WI38 (cell line): ENCODE data around the gene DCUN1D1.
A peak's percentile ranks its signal among the peaks of the same experiment; 100 is the strongest.

Experiments used
- H3K4me3 ChIP-seq: 2 replicates; pipeline ENCODE4 v1.5.1; 2011; ENCODE audit warnings: low read depth, mild to moderate bottlenecking, control low read depth, low read length
- TF ChIP-seq, protein P1 (sequence below): IDR thresholded peaks from 2 replicates; pipeline ENCODE4 v1.5.1; 2012; ENCODE audit warnings: low read depth, mild to moderate bottlenecking, control low read depth, low read length

Gene DCUN1D1

DNA sequence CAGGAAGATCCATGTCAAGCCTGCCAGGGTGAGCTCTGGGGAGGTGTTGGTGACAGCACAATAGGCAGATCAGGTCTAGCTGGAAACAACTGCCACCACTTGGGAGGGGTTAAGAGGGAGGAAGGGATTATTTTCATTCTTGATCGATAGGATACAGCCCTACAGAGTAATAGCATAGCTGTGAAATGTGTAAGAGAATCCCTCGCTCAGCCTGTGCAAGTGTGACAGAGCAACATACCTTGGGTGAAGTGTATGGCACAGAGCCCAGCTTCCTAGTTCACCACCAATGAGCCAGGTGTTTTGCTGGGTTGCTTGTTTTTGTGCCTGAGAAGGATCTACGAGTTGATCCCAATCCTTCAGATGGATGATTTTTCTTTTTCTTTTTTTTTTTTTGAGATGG, 9.2 kb upstream of the DCUN1D1 start:
- TF ChIP-seq, protein P1, sequence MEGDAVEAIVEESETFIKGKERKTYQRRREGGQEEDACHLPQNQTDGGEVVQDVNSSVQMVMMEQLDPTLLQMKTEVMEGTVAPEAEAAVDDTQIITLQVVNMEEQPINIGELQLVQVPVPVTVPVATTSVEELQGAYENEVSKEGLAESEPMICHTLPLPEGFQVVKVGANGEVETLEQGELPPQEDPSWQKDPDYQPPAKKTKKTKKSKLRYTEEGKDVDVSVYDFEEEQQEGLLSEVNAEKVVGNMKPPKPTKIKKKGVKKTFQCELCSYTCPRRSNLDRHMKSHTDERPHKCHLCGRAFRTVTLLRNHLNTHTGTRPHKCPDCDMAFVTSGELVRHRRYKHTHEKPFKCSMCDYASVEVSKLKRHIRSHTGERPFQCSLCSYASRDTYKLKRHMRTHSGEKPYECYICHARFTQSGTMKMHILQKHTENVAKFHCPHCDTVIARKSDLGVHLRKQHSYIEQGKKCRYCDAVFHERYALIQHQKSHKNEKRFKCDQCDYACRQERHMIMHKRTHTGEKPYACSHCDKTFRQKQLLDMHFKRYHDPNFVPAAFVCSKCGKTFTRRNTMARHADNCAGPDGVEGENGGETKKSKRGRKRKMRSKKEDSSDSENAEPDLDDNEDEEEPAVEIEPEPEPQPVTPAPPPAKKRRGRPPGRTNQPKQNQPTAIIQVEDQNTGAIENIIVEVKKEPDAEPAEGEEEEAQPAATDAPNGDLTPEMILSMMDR: no peak
- H3K4me3 ChIP-seq: no peak overlapping the region

DNA sequence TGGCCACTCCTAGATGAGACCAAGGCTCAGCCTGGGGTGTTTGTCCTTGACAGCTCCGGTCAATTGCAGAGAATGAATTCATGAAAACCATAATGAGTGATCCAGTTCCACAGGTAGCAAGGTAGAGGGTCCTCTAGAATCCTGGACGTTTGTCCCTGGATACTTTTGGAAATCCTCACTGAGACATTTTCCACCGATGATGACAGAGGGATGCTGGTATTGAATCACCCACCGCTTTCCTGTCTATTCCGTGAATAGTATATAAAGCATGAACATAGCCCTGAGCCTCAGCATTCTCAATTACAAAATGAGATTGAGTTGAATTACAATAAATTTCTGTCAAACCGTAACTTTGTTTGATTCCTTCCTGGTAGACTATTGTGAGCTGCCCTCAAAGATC, 5.7 kb upstream of the DCUN1D1 start:
- TF ChIP-seq, protein P1: no peak
- no peak overlapping the region for H3K4me3 ChIP-seq

DNA sequence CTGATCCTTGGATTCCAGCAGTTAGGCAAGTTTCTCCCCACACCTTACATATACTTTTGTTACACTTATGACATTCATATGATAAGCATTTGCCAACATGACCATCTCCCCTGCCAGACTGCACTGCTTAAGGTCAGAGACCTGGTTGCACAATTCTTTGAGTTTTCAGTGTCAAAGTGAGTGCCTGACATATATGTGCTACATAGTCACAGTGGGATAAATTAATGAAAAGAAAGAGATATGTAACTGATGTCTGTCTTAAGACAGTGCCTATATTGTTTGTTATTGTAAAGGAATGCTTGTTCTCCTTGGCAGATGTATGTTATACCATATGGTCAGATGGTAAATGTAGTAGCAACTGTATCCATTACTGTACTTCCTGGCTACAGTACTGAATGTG, 3.5 kb upstream of the DCUN1D1 start:
- no peak overlapping the region for H3K4me3 ChIP-seq
- TF ChIP-seq, protein P1: no peak

DNA sequence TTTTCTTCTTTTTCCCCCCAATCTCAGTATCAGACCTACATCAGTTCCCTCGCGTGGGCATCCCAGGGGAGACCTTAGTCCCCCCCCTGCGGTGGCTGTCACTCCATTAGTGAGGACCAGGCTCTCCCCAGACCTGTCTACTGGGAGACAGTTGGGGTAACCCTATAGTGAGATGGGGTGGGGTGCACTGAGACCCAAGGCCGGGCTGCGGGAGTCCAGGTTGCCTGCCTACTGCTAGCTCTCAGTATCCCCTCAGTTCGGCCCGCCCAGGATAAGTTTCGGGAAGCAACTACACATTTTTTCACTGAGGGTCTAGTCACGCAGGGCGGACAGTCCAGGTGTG, 671 bp upstream of the DCUN1D1 start:
- TF ChIP-seq, protein P1: no peak
- H3K4me3 ChIP-seq: peak overlapping the region; percentile 65

DNA sequence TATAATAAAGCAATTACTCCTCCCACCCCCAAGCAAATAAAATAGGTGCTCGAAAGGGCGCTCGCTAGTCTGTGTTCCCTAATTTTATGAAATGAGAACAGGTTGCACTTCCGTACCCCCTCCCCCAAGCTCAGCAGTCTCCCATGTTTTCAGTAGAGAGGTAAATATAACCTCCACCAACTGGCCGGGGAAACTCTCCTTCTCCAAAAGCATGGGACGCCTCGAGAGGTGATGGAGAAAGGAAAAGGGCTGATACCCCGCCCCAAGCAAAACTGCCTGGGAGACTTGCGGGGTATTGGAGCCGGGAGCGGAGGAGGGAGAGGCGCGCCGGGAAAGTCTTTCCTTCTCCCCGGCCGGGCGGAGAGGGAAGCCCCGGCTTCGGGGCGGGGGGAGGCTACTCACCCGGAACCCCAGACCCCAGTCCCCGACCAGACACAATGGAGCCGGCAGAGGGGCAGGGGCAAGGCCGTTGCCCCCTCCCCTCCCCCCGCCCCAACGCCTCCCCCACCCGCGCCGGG, 605 bp downstream of the DCUN1D1 start:
- TF ChIP-seq, protein P1: no peak
- H3K4me3 ChIP-seq: peak overlapping the region; percentile 89

DNA sequence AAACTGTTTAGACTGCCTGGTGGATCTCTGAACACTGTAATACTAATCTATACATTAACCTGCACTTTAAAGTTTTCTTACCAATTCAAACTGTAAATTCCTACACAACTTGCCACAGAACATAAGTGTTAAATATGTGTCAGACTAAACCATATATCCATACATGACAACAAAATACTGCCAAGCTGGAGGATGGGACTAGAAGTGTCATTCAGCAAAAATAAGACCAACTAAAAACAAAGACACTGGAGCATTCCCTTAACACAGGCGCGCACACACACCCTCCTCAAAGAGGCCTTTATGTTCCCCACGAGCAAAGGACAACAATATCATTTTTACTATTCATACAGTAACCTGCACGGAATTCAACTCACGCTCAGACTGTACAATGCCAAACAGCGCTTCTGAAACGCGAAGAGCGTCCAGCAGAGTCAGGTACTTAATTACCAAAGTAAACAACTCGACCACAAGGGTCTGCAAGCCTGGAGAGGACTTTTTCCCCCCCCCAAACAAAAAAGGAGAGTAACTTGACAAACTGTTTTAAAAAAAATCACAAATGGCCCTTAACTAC, 1.1 kb downstream of the DCUN1D1 start:
- TF ChIP-seq, protein P1: no peak
- peak overlapping the region; percentile 89 for H3K4me3 ChIP-seq

DNA sequence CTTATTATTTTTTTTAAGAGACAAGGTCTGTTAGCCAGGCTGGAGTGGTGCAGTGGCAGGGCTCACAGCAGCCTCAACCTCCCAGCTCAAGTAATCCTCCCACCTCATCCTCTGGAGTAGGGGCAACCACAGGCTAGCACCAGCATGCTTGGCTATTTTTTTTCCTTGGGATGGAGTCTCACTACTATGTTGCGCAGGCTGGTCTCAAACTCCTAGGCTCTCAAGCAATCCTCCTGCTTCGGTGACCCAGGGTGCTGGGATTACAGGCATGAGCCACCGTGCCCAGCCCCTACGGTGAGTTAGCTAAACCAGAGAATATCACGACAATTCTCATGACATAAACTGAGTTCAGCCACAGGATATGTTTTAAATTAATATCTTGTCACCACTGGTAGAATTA, 2.0 kb downstream of the DCUN1D1 start:
- TF ChIP-seq, protein P1: no peak
- no peak overlapping the region for H3K4me3 ChIP-seq
